ENCODE measurements around the gene RIGI. TPM values are rescaled to one million over a fixed set of nuclear protein-coding genes. Genes with fewer than 3 reads are reported as not detected.

The RIGI gene
- total and polyA plus RNA-seq, 2 of the 13 experiments (the other 11 are each of a cell fraction or from before 2014, with no cell fraction given) = 3.0 to 8.2 TPM

DNA sequence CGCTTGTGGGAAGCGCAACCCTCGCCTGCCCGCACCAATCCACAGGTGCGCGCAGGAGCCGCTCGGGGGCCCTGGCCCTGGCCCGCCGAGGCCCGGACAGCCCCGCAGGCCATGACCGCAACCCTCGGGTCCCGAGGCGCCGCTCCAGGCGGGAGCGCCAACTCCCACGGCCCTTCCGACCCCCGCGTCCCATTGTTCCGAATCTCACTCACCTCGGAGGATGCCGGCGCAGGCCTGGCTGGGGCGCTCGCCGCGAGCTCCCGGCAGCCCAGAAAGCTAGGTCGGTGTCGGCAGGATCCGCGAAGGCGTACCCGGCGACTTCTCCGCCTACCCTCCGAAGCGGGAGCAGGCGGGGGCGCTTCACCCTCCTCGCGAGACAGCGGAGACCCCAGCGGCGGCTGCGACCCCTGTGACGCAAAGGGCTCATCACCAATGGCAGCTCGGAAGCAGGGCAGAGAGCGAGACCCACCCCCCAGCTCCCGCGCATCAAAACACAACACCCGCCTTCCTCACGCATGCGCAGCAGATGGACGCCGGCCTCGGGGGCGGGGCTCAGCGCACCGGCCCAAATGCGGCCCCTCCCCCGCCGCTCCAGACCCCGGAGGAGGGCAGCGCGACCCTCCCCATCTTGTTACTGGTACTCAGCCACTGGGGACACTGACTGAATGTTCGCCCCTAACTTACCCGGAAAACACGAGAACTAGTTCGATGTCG, 24.7 kb upstream of the RIGI start (continued):
- TF ChIP-seq, protein P1, sequence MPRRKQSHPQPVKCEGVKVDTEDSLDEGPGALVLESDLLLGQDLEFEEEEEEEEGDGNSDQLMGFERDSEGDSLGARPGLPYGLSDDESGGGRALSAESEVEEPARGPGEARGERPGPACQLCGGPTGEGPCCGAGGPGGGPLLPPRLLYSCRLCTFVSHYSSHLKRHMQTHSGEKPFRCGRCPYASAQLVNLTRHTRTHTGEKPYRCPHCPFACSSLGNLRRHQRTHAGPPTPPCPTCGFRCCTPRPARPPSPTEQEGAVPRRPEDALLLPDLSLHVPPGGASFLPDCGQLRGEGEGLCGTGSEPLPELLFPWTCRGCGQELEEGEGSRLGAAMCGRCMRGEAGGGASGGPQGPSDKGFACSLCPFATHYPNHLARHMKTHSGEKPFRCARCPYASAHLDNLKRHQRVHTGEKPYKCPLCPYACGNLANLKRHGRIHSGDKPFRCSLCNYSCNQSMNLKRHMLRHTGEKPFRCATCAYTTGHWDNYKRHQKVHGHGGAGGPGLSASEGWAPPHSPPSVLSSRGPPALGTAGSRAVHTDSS (CRISPR knock-in tag; conservative IDR thresholded peaks at IDR 0.05) = no peak

DNA sequence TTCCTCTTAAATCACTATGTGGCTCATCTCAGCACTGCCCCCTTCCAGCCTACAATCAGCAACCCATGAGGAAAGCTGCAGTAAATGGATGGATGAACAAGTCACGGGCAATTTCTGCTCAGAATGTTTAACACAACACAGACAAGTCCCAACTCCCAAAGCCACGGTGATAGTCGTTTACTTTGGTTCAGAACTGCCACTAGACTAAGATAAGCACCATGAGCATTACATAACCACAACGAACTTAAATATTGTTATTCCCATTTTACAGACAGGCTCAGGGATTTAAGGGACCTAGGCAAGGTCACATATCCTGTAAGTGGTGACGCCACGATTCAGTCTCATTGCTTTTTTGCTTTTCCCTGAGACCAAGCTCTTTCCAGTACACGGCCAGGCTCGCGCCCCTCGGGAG, 24.2 kb upstream of the RIGI start:
- no peak overlapping the region for H2AFZ ChIP-seq (ENCODE audit: low read length)
- WGBS (ENCODE audit: low lambda C conversion rate) = 0% methylated on average over 9 of the region's 10 CpGs
- DNase-seq (ENCODE audit: low spot score) (no peak), FAIRE-seq (no peak), ATAC-seq (peak; percentile 11; the same call in 2 of the 3 replicates)
- H3K9me3 ChIP-seq (ENCODE audit: low read length) = no peaks in the 10 kb centered on the region
- CTCF ChIA-PET (ENCODE audit: low intra/inter-chr PET ratio, low total read pairs) = interaction anchor here (0.9 kb wide), 1 partner anchor 23 kb away, joined by 3 read pairs; the partner anchor contains the start of gene NDUFB6
- peaks cover 68% of the 10 kb centered on the region for H3K79me2 ChIP-seq (ENCODE audit: insufficient read depth, low read length)
- H3K4me3 ChIP-seq (replicated peaks in 1 of 3; ENCODE audit: insufficient read depth in 1 of 3, low read depth in 2 of 3, low read length in 3 of 3) = peak overlapping the region; percentile 89 to 91 (median 90)
- peak overlapping the region; percentile 92 for H3K9ac ChIP-seq (ENCODE audit: insufficient read depth, low read depth, low read length)
- in situ Hi-C loops (cut with HindIII; ENCODE audit: extremely low pct_ligation_motif_present, low pct_unique_long_range_greater_than_20kb) (no loop called here), intact Hi-C loops (cut with micrococcal nuclease; ENCODE audit: unreplicated experiment) (no loop called here)
- peaks cover 34% of the 10 kb centered on the region for H3K4me1 ChIP-seq (ENCODE audit: insufficient read depth, low read length)
- H3K36me3 ChIP-seq (replicated peaks in 1 of 2; ENCODE audit: control insufficient read depth in 1 of 2, insufficient read depth in 2 of 2, low read length in 2 of 2) = no peaks in the 10 kb centered on the region; a peak in 1 of 5 replicates
- H4K20me1 ChIP-seq (ENCODE audit: insufficient read depth, low read length) = peaks cover 30% of the 10 kb centered on the region
- H3K27ac ChIP-seq (ENCODE audit: extremely low read length, insufficient read depth, low read length) = peak overlapping the region; percentile 79
- H3K4me2 ChIP-seq (ENCODE audit: low read depth, low read length) = peak overlapping the region; percentile 84
- no TSS peak for BruUV-seq (replicated peaks)
- no peaks in the 10 kb centered on the region; a peak in 1 of 5 replicates for H3K27me3 ChIP-seq (ENCODE audit: control insufficient read depth in 1 of 2, insufficient read depth in 2 of 2, low read length in 2 of 2)
- POLR2A ChIA-PET = interaction anchor here (1.0 to 3.6 kb wide), 13 partner anchors 11 to 701 kb away, joined by 3 to 43 read pairs (median 5); partner anchors contain the start of genes ACO1, DNAJA1, NDUFB6 and RIGI
- TF ChIP-seq, protein P2, sequence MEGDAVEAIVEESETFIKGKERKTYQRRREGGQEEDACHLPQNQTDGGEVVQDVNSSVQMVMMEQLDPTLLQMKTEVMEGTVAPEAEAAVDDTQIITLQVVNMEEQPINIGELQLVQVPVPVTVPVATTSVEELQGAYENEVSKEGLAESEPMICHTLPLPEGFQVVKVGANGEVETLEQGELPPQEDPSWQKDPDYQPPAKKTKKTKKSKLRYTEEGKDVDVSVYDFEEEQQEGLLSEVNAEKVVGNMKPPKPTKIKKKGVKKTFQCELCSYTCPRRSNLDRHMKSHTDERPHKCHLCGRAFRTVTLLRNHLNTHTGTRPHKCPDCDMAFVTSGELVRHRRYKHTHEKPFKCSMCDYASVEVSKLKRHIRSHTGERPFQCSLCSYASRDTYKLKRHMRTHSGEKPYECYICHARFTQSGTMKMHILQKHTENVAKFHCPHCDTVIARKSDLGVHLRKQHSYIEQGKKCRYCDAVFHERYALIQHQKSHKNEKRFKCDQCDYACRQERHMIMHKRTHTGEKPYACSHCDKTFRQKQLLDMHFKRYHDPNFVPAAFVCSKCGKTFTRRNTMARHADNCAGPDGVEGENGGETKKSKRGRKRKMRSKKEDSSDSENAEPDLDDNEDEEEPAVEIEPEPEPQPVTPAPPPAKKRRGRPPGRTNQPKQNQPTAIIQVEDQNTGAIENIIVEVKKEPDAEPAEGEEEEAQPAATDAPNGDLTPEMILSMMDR (CRISPR knock-in tag; IDR thresholded peaks at IDR 0.05) = 0 out of 2 replicates have a peak, but pooled peaks have one; percentile 12
- TF ChIP-seq SSRP1 (CRISPR knock-in tag; IDR thresholded peaks at IDR 0.05) (peak; percentile 55; the same call in 1 of the 2 replicates), ZNF20 (CRISPR knock-in tag; IDR thresholded peaks at IDR 0.05) (no peak), RFX5 (IDR thresholded peaks at IDR 0.05; ENCODE audit: low read depth, low read length) (no peak), REPIN1 (CRISPR knock-in tag; IDR thresholded peaks at IDR 0.05; ENCODE audit: borderline replicate concordance, low read depth) (peak; percentile 6; the same call in 1 of the 2 replicates), SMARCC2 (IDR thresholded peaks at IDR 0.05) (no peak), ZNF670 (CRISPR knock-in tag; IDR thresholded peaks at IDR 0.05; ENCODE audit: borderline replicate concordance) (no peak), ATRX (CRISPR knock-in tag; IDR thresholded peaks at IDR 0.05; ENCODE audit: borderline replicate concordance) (no peak), XBP1 (CRISPR knock-in tag; IDR thresholded peaks at IDR 0.05) (no peak), XRCC5 (optimal IDR thresholded peaks at IDR 0.05; ENCODE audit: low read length) (peak; percentile 2)
- TF ChIP-seq, protein P3, sequence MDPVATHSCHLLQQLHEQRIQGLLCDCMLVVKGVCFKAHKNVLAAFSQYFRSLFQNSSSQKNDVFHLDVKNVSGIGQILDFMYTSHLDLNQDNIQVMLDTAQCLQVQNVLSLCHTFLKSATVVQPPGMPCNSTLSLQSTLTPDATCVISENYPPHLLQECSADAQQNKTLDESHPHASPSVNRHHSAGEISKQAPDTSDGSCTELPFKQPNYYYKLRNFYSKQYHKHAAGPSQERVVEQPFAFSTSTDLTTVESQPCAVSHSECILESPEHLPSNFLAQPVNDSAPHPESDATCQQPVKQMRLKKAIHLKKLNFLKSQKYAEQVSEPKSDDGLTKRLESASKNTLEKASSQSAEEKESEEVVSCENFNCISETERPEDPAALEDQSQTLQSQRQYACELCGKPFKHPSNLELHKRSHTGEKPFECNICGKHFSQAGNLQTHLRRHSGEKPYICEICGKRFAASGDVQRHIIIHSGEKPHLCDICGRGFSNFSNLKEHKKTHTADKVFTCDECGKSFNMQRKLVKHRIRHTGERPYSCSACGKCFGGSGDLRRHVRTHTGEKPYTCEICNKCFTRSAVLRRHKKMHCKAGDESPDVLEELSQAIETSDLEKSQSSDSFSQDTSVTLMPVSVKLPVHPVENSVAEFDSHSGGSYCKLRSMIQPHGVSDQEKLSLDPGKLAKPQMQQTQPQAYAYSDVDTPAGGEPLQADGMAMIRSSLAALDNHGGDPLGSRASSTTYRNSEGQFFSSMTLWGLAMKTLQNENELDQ (CRISPR knock-in tag; IDR thresholded peaks at IDR 0.05; ENCODE audit: borderline replicate concordance) = no peak
- TF ChIP-seq, protein P4, sequence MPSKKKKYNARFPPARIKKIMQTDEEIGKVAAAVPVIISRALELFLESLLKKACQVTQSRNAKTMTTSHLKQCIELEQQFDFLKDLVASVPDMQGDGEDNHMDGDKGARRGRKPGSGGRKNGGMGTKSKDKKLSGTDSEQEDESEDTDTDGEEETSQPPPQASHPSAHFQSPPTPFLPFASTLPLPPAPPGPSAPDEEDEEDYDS (CRISPR knock-in tag; IDR thresholded peaks at IDR 0.05) = no peak

Measured in HepG2 (cell line).